HEK293T (cell line): Measurements from ENCODE around the gene CDH4.

Experiments
- BHLHE40 ChIP-seq: fragments of 450-650 bp; IDR thresholded peaks from 2 replicates; pipeline ENCODE4 v1.6.1; 2016; ENCODE audit warnings: mild to moderate bottlenecking, moderate library complexity, borderline replicate concordance
- CTBP1 ChIP-seq: fragments of 450-650 bp; IDR thresholded peaks from 2 replicates; pipeline ENCODE4 v1.6.1; 2016; ENCODE audit warnings: borderline replicate concordance
- FOXA1 ChIP-seq: fragments of 450-650 bp; IDR thresholded peaks from 2 replicates; pipeline ENCODE4 v1.6.1; 2016; ENCODE audit warnings: mild to moderate bottlenecking
- FOXM1 ChIP-seq: fragments of 450-650 bp; IDR thresholded peaks from 2 replicates; pipeline ENCODE4 v1.6.1; 2017; ENCODE audit warnings: mild to moderate bottlenecking, borderline replicate concordance
- HDGF ChIP-seq: fragments of 450-650 bp; IDR thresholded peaks from 2 replicates; pipeline ENCODE4 v1.6.1; 2017; ENCODE audit warnings: antibody characterized with exemption, borderline replicate concordance
- L3MBTL2 ChIP-seq: fragments of 450-650 bp; conservative IDR thresholded peaks from 2 replicates; pipeline ENCODE4 v1.6.1; 2016; ENCODE audit warnings: mild to moderate bottlenecking
- NFRKB ChIP-seq: fragments of 450-650 bp; IDR thresholded peaks from 2 replicates; pipeline ENCODE4 v1.6.1; 2016; ENCODE audit warnings: mild to moderate bottlenecking, moderate library complexity
- PKNOX1 ChIP-seq: fragments of 450-650 bp; IDR thresholded peaks from 2 replicates; pipeline ENCODE4 v1.6.1; 2016
- SP1 ChIP-seq: fragments of 450-650 bp; IDR thresholded peaks from 2 replicates; pipeline ENCODE4 v1.6.1; 2017
- SUZ12 ChIP-seq: fragments of 450-650 bp; IDR thresholded peaks from 2 replicates; pipeline ENCODE4 v1.6.1; 2016; ENCODE audit warnings: mild to moderate bottlenecking

- TF ChIP-seq SUZ12: no peak
- no peak for TF ChIP-seq SP1
- TF ChIP-seq FOXM1: no peak
- TF ChIP-seq NFRKB: no peak
- TF ChIP-seq FOXA1: no peak
- TF ChIP-seq PKNOX1: no peak
- TF ChIP-seq L3MBTL2: no peak
- no peak for TF ChIP-seq CTBP1
- TF ChIP-seq BHLHE40: no peak
- no peak for TF ChIP-seq HDGF
Observed at GRCh38 chr20:61847986-61848385, 595.9 kb downstream of the CDH4 start.
